GM12801 (cell line): ENCODE data around the gene MYCBPAP.

Experiments used
- TF ChIP-seq, protein P1 (sequence below): IDR thresholded peaks from one replicate; pipeline ENCODE4 v1.5.1; 2011; ENCODE audit warnings: control low read depth; ENCODE audit not compliant: insufficient read length; ENCODE audit errors: extremely low read depth

MYCBPAP gene

DNA sequence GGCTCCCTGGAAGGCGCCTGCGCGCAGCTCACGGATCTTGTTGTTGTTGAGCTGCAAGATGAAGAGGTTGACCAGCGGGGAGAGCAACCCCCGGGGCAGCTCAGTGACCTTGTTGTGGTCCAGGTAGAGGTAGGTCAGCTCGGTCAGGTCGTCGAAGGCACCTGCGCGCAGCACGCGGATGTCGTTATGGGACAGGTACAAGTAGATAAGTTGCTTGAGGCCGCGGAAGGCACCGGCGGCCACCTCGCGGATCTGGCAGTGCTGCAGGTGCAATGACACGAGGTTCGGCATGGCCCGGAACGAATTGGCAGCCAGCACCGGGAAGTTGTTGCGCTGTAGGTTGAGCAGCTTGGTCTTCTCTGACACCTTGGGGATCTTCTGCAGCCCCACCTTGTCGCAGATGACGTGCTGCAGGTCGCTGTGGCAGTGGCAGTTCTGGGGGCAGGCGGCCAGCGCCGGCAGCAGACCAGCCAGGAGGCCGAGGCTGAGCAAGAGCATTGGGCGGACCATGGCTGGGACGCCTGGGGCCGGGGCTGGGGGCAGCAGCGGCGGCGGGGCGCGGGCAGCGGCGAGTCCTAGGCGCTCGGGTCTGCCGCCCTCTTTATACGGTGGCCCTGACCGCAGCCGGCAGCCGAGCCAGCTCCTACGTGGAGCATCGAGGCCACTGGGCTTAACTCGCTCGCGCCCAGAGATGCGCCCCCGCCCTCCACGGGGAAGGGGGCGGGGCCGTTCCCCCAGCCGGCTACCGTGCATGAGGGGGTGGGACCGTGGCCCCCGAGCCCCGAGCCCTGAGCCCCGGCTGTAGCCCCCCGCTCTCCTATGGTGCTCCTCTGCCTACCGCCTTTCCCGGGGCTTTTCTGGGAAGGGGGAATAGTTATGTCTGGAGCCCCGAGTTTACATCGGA lies 39.7 kb upstream of the MYCBPAP start, which contains the start of gene CHAD:
TSS of gene CHAD (minus strand) at position 577 of the 904 bp plus-strand sequence. CDS start at position 510, 67 bp downstream.
- TF ChIP-seq, protein P1, sequence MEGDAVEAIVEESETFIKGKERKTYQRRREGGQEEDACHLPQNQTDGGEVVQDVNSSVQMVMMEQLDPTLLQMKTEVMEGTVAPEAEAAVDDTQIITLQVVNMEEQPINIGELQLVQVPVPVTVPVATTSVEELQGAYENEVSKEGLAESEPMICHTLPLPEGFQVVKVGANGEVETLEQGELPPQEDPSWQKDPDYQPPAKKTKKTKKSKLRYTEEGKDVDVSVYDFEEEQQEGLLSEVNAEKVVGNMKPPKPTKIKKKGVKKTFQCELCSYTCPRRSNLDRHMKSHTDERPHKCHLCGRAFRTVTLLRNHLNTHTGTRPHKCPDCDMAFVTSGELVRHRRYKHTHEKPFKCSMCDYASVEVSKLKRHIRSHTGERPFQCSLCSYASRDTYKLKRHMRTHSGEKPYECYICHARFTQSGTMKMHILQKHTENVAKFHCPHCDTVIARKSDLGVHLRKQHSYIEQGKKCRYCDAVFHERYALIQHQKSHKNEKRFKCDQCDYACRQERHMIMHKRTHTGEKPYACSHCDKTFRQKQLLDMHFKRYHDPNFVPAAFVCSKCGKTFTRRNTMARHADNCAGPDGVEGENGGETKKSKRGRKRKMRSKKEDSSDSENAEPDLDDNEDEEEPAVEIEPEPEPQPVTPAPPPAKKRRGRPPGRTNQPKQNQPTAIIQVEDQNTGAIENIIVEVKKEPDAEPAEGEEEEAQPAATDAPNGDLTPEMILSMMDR: no peak

GRCh38 chr17:50469208-50469605 lies 39.0 kb upstream of the MYCBPAP start:
- TF ChIP-seq, protein P1: no peak

- TF ChIP-seq, protein P1: no peak
These were observed 38.5 kb upstream of the MYCBPAP start for GRCh38 chr17:50469671-50470305.

DNA sequence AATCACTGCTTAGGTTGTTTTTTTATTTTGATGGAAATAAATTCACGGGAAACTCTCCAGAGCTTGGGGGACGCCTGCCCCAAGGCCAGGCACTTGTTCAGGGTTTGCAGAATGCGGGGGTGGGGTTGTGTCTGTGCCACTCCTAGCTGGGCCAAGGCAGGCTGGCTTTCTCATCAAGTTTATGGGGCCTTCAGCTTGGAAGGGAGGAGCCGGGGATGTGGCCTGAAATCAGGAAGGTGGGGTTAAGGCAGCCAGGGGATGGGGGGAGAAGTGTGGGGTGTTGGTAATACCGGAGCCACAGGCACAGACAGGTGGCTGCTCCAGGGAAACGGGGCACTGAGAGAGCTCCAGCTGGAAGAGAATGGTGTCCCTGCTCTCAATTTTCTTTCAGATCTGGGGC lies 37.8 kb upstream of the MYCBPAP start:
- TF ChIP-seq, protein P1: no peak

DNA sequence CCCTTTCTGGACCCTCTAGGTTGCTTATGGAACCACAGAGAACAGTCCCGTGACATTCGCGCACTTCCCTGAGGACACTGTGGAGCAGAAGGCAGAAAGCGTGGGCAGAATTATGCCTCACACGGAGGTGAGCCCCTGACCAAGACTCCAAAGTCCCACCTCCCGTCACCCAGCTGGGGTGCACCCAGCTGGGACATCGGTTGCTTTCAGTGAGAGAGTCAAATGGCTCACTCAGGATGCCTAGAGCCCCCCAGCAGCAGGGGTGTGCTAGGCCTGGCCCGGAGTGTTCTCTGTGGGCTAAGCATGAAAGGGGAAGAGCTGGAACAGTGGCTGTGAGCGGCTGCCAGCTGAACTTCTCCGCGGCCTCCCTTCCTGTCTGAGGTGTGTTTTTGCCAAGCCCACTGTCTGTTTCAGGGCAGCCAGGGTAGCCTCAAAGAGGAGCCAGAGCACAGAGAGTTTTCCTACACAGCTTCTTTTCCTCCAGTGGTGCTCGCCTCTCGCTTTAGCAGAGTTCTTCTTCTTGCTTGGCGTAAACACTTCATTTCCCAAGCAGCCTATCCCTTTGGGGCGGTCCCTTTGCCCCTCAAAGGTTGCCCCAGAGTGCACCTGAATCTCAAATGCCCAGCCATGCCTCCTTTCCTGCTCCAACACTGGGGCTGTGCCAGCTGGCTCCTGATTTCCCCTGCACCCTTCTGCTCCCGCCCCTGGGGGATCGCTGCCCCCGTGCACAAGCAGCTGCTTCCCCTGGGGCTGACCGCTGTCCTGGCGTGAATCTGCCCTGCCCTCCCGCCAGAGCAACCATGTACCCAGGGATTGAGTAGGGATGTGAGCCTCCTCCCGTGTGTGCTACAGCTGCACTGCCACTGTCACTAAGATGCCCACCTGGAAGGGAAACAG lies 37.0 kb upstream of the MYCBPAP start:
- TF ChIP-seq, protein P1: no peak

GRCh38 chr17:50472286-50472685 lies 36.0 kb upstream of the MYCBPAP start:
- TF ChIP-seq, protein P1: no peak

DNA sequence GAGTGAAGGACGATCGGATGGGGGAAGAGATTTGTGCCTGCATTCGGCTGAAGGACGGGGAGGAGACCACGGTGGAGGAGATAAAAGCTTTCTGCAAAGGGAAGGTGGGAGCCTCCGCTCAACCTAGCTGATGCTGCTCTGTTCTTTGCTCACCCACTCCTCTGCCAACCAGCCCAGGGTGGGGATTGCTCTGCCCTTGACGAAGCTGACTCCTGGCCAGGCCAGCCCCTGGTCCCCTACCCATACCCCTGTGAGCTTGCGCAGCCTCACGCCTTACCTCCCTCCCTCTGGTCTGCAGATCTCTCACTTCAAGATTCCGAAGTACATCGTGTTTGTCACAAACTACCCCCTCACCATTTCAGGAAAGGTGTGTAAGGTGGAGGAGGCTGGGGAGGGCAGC lies 34.3 kb upstream of the MYCBPAP start:
- TF ChIP-seq, protein P1: no peak
